GM23248 (cell line): ENCODE measurements around the gene HIBADH.
"Not testable (repeated sequence)": the region's sequence is repeated elsewhere in the genome, so short reads cannot be mapped to it uniquely, and the experiment has no call there.

ENCODE experiments used
- EZH2 ChIP-seq: fragments of 200-600 bp; sonication (generic); IDR thresholded peaks from 2 replicates; pipeline ENCODE4 v1.6.1; 2018; ENCODE audit warnings: antibody characterized with exemption, mild to moderate bottlenecking; ENCODE audit not compliant: insufficient read depth, poor library complexity, severe bottlenecking
- EZH2phosphoT487 ChIP-seq: fragments of 200-600 bp; sonication (generic); IDR thresholded peaks from 2 replicates; pipeline ENCODE4 v1.6.1; 2018; ENCODE audit warnings: antibody characterized with exemption, moderate library complexity, mild to moderate bottlenecking, low read depth; ENCODE audit not compliant: insufficient read depth

DNA sequence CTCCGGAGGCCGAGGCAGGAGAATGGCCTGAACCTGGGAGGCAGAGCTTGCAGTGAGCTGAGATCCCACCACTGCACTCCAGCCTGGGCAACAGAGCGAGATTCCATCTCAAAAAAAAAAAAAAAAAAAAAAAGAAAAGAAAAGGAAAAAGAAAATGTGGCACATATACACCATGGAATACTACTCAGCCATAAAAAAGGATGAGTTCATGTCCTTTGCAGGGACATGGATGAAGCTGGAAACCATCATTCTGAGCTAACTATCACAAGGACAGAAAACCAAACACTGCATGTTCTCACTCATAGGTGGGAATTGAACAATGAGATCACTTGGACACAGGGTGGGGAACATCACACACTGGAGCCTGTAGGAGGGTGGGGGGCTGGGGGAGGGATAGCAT, 11.4 kb upstream of the HIBADH start:
- TF ChIP-seq EZH2phosphoT487, EZH2: not testable (repeated sequence)
